Heart left ventricle (tissue), 11 donors: Measurements from ENCODE around the gene SSPN. TPM values are rescaled to one million over a fixed set of nuclear protein-coding genes. Genes with fewer than 3 reads are reported as not detected.

Experiments
- polyA plus RNA-seq, 2 donors: library from polyadenylated mRNA; stranded (reverse); fragments of 200-250 nt; gene quantifications; one replicate each; pipeline ENCODE4 v1.2.3, GENCODE V29; 2013
- total RNA-seq, 9 donors: library from RNA; depleted of rRNA in 2 of 9; stranded (reverse); fragments of >200 nt in 2 of 9; fragmentation: NEBNext Ultra II Directional in 3 of 9; extraction: Animal tissue kit (Norgen Biotek cat#: 25700) in 3 of 9; gene quantifications; one replicate each; pipeline versions ENCODE4 v1.1.0 to v1.2.4, GENCODE V29; 2016 to 2023
- donor health status: ischemic (EF 13 %, LVEDD 7.1; RV severe dilation, severe dysfunction).
- donor health status: healthy with polysubstance abuse.
- donor health status: DM: no; HTN: yes; CAD: no.
- donor health status: DM: no; HTN: no; CAD: no.
- donor health status: ischemic (EF 25% LVEDD 5.7; RV mildly dilated, moderate dysfunction).
- donor health status: healthy.
- donor health status: DM: yes; HTN: yes; CAD: no.
- donor health status: PGD.
- donor health status: nonischemic (EF 23%, LVEDD 6.1; RV moderate dilation, normal function).

The SSPN gene
- total and polyA plus RNA-seq, 11 donors: 7.5 to 109 (median 56.1) TPM

Other genes with a start within 250 kb of the SSPN start
- gene RASSF8, start 236.9 kb upstream of the SSPN start, total RNA-seq: 10 to 100 TPM; 20.6 to 44.6 (median 30.9) TPM
- 10 to 100 TPM in 1 of 2 donors, 1 to 10 TPM in 1; 5.2 to 13.2 TPM for gene RASSF8, start 236.9 kb upstream of the SSPN start, polyA plus RNA-seq
- gene BHLHE41, start 70.5 kb upstream of the SSPN start, total RNA-seq: 10 to 100 TPM in 7 of 9 donors, 1 to 10 TPM in 2; 8.3 to 66.0 (median 32.2) TPM
- gene BHLHE41, start 70.5 kb upstream of the SSPN start, polyA plus RNA-seq: 1 to 10 TPM; 6.8 to 8.8 TPM